Thoracic aorta (tissue), 2 donors: Measurements from ENCODE around the gene PITX3. TPM values are rescaled to one million over a fixed set of nuclear protein-coding genes. Genes with fewer than 3 reads are reported as not detected.
"Not testable (repeated sequence)": the region's sequence is repeated elsewhere in the genome, so short reads cannot be mapped to it uniquely, and the experiment has no call there.

ENCODE experiments used
- ATAC-seq: fragments of 150-250 bp; one replicate; pipeline ENCODE4 v1.8.0; 2017; ENCODE audit warnings: low read depth; ENCODE audit not compliant: insufficient number of reproducible peaks, low FRiP score
- DNase-seq: peaks from one replicate; pipeline ENCODE4 v3.0.0-alpha.2; 2020; ENCODE audit warnings: low spot score
- H3K27ac ChIP-seq, 2 donors: fragments of 200-600 bp; sonication (generic); 1 replicate in 1 of 2; 2 replicates in 1 of 2; pipeline ENCODE4 v1.5.1; 2016; ENCODE audit warnings: mild to moderate bottlenecking in 2 of 2, moderate library complexity in 2 of 2
- H3K27me3 ChIP-seq: fragments of 200-600 bp; sonication (generic); replicated peaks from 2 replicates; pipeline ENCODE4 v1.6.0; 2016; ENCODE audit warnings: mild to moderate bottlenecking; ENCODE audit not compliant: insufficient read depth
- H3K36me3 ChIP-seq: fragments of 200-600 bp; sonication (generic); one replicate; pipeline ENCODE4 v1.5.1; 2016
- H3K4me1 ChIP-seq, 2 donors: fragments of 200-600 bp; sonication (generic); 1 replicate in 1 of 2; 2 replicates in 1 of 2; pipeline versions ENCODE4 v1.5.1 to v1.6.0; 2016; ENCODE audit warnings: low read depth in 2 of 2, mild to moderate bottlenecking in 1 of 2; ENCODE audit not compliant: control insufficient read depth in 1 of 2
- H3K4me3 ChIP-seq: fragments of 200-600 bp; sonication (generic); 2 replicates; pipeline ENCODE4 v1.5.1; 2016; ENCODE audit warnings: mild to moderate bottlenecking
- H3K9me3 ChIP-seq: fragments of 200-600 bp; sonication (generic); 2 replicates; pipeline ENCODE4 v1.5.1; 2016
- CTCF ChIP-seq: fragments of 200-600 bp; sonication (generic); IDR thresholded peaks from one replicate; pipeline ENCODE4 v1.5.1; 2019; ENCODE audit warnings: antibody characterized with exemption
- total RNA-seq, 2 donors: library from RNA; depleted of rRNA; stranded (reverse); fragments of >200 nt; gene quantifications; one replicate each; pipeline versions ENCODE4 v1.1.0 to v1.2.3, GENCODE V29; 2016

PITX3 gene
- total RNA-seq, 2 donors from 2014 or later: not detected

GRCh38 chr10:102195296-102195870 lies 45.9 kb downstream of the PITX3 start:
- H3K36me3 ChIP-seq: no peaks in the 10 kb centered on the region
- H3K27ac ChIP-seq: no peak overlapping the region
- no peak for TF ChIP-seq CTCF
- H3K27me3 ChIP-seq: no peaks in the 10 kb centered on the region
- ATAC-seq (no peak), DNase-seq (no peak)
- H3K4me3 ChIP-seq: no peak overlapping the region
- no peaks in the 10 kb centered on the region for H3K9me3 ChIP-seq
- H3K4me1 ChIP-seq: no peaks in the 10 kb centered on the region

- no peak for TF ChIP-seq CTCF
- Histone ChIP-seq H3K4me3 (no peak overlapping the region), H3K36me3 (no peaks in the 10 kb centered on the region), H3K4me1 (no peaks in the 10 kb centered on the region), H3K9me3 (no peaks in the 10 kb centered on the region), H3K27me3 (no peaks in the 10 kb centered on the region), H3K27ac (no peak overlapping the region)
- ATAC-seq (no peak), DNase-seq (no peak)
Observed at GRCh38 chr10:102191956-102192355, 49.4 kb downstream of the PITX3 start.

- not testable (repeated sequence) for H3K27ac ChIP-seq
Observed at GRCh38 chr10:102188941-102189898, 52.1 kb downstream of the PITX3 start.

GRCh38 chr10:102188298-102188940 lies 52.9 kb downstream of the PITX3 start:
- no peak for TF ChIP-seq CTCF
- Histone ChIP-seq H3K27ac (no peak overlapping the region), H3K4me1 (no peaks in the 10 kb centered on the region), H3K36me3 (no peaks in the 10 kb centered on the region), H3K9me3 (no peaks in the 10 kb centered on the region), H3K27me3 (no peaks in the 10 kb centered on the region), H3K4me3 (no peak overlapping the region)
- no peak for DNase-seq
- ATAC-seq: no peak

More at GRCh38 chr10:102188941-102189898, 52.1 kb downstream of the PITX3 start:
- not testable (repeated sequence) for H3K27me3 ChIP-seq, H3K4me3 ChIP-seq, ATAC-seq, H3K4me1 ChIP-seq, H3K36me3 ChIP-seq, H3K9me3 ChIP-seq, DNase-seq

- no peaks in the 10 kb centered on the region for H3K4me1 ChIP-seq
- no peak overlapping the region for H3K27ac ChIP-seq
- H3K9me3 ChIP-seq: no peaks in the 10 kb centered on the region
- DNase-seq: no peak
- no peaks in the 10 kb centered on the region for H3K36me3 ChIP-seq
- no peak overlapping the region for H3K4me3 ChIP-seq
- ATAC-seq: no peak
- no peak for TF ChIP-seq CTCF
- no peaks in the 10 kb centered on the region for H3K27me3 ChIP-seq
Observed at GRCh38 chr10:102185811-102186527, 55.3 kb downstream of the PITX3 start.
